ENCODE data around the gene SLC24A4. TPM values are rescaled to one million over a fixed set of nuclear protein-coding genes. Genes with fewer than 3 reads are reported as not detected.

Gene SLC24A4
- total RNA-seq, 1 donor from 2014 or later, result not detected

GRCh38 chr14:92542766-92543554, 220.0 kb downstream of the SLC24A4 start:
- no peak for TF ChIP-seq CTCF (conservative IDR thresholded peaks at IDR 0.05; ENCODE audit: low read depth, low read length)
- DNase-seq (ENCODE audit: low read depth), result no peak
- no peak overlapping the region for H3K4me3 ChIP-seq (ENCODE audit: low read depth, low read length)

GRCh38 chr14:92544051-92544720, 221.2 kb downstream of the SLC24A4 start:
- no peak overlapping the region for H3K4me3 ChIP-seq (ENCODE audit: low read depth, low read length)
- no peak for DNase-seq (ENCODE audit: low read depth)
- TF ChIP-seq CTCF (conservative IDR thresholded peaks at IDR 0.05; ENCODE audit: low read depth, low read length), result no peak

- DNase-seq (ENCODE audit: low read depth), result no peak
- TF ChIP-seq CTCF (conservative IDR thresholded peaks at IDR 0.05; ENCODE audit: low read depth, low read length), result no peak
- no peak overlapping the region for H3K4me3 ChIP-seq (ENCODE audit: low read depth, low read length)
These were observed 223.5 kb downstream of the SLC24A4 start for GRCh38 chr14:92546347-92547053.

GRCh38 chr14:92549105-92549858, 226.3 kb downstream of the SLC24A4 start:
- no peak overlapping the region for H3K4me3 ChIP-seq (ENCODE audit: low read depth, low read length)
- no peak for TF ChIP-seq CTCF (conservative IDR thresholded peaks at IDR 0.05; ENCODE audit: low read depth, low read length)
- DNase-seq (ENCODE audit: low read depth), result no peak

GRCh38 chr14:92549859-92550230, 226.9 kb downstream of the SLC24A4 start:
- no peak for DNase-seq (ENCODE audit: low read depth)
- no peak overlapping the region for H3K4me3 ChIP-seq (ENCODE audit: low read depth, low read length)
- no peak for TF ChIP-seq CTCF (conservative IDR thresholded peaks at IDR 0.05; ENCODE audit: low read depth, low read length)

Other genes with a start within 250 kb of the SLC24A4 start
- 15.0 and 23.1 TPM in 2 replicates for gene ATXN3, start 216.6 kb upstream of the SLC24A4 start, total RNA-seq
- 174 and 316 TPM in 2 replicates for gene NDUFB1, start 201.5 kb upstream of the SLC24A4 start, total RNA-seq
- 35.5 and 35.6 TPM in 2 replicates for gene CPSF2, start 201.2 kb upstream of the SLC24A4 start, total RNA-seq
- gene RIN3, start 190.6 kb downstream of the SLC24A4 start, total RNA-seq, result 4.0 and 7.4 TPM in 2 replicates

All from epithelial cell of proximal tubule (primary cell).